ENCODE results near the gene ZMIZ1. TPM values are rescaled to one million over a fixed set of nuclear protein-coding genes. Genes with fewer than 3 reads are reported as not detected.

The ZMIZ1 gene
- total RNA-seq, 1 donor from 2014 or later: 84.7 TPM

DNA sequence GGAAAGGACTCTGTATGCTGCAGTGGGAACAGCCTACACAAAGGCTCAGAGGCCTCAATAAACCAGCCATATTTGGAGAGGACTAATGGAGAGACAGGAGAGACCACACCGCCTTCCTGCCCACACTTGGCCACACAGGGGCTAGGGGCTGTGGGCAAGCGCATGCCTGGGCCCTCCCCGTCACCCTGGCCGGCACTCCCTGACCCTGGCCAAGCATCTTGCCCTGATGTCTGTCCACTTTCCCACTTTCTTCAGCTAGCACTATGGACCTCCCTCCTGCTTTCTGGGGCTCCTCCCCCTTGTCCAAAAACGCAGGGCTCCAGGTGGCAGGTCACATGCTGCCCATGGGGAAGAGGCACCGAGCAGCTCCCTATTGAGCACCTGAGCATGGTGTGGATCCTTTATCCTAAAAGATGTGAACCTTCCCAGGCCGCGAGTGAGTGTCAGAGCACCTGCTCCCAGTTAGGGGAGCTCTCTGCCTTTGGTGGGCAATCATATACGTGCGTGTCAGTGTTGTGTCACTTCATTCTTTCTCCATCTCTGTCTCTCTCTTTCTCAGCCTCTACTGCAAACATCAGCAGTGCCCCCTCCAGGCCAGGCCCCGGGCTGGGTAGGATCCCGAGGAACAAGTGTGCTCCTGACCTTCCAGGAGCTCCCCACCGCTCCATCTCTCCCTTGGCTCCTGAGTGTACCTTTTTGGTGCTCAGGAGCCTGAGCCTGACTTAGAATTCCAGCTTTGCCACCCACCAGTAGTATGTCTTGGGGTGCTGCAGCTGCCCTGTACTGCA lies 74.0 kb downstream of the ZMIZ1 start:
- peaks cover 14% of the 10 kb centered on the region for H3K36me3 ChIP-seq
- H3K27ac ChIP-seq: peak overlapping the region; percentile 47
- DNase-seq (no peak), ATAC-seq (no peak)
- intact Hi-C loops (cut with DNase I): no loop called here
- no peak overlapping the region for H3K4me3 ChIP-seq
- H3K27me3 ChIP-seq: no peaks in the 10 kb centered on the region
- H3K9me3 ChIP-seq: no peaks in the 10 kb centered on the region
- TF ChIP-seq CTCF (IDR thresholded peaks at IDR 0.05): no peak
- H3K4me1 ChIP-seq: peaks cover 83% of the 10 kb centered on the region

DNA sequence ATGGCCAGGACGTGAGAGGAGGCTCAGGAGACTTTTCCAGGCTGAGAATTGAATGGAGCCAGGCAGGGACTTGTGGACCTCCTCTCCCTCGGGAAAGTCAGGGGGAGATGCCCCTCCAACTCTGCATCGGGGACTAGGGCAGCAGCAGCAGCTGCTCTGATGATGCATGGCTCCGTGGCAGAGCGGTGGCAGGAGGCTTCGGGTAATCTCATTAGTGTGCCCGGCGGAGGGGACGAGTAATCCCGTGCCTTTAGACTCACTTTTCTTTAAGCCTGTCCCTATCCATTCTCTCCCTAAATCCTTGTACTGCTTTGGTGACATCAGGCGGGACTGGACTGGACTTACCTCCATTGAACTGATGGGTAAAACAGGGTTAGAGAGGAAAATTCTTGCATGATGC lies 75.1 kb downstream of the ZMIZ1 start:
- Histone ChIP-seq H3K36me3 (peaks cover 14% of the 10 kb centered on the region), H3K9me3 (no peaks in the 10 kb centered on the region), H3K27ac (peak overlapping the region; percentile 92), H3K4me1 (peaks cover 83% of the 10 kb centered on the region), H3K27me3 (no peaks in the 10 kb centered on the region), H3K4me3 (no peak overlapping the region)
- no peak for ATAC-seq
- intact Hi-C loops (cut with DNase I): no loop called here
- DNase-seq: no peak
- TF ChIP-seq CTCF (IDR thresholded peaks at IDR 0.05): no peak

GRCh38 chr10:79144351-79145173 lies 75.8 kb downstream of the ZMIZ1 start:
- H3K27ac ChIP-seq: peak overlapping the region; percentile 92
- no peak overlapping the region for H3K4me3 ChIP-seq
- H3K4me1 ChIP-seq: peaks cover 83% of the 10 kb centered on the region
- DNase-seq (no peak), ATAC-seq (no peak)
- no peaks in the 10 kb centered on the region for H3K9me3 ChIP-seq
- TF ChIP-seq CTCF (IDR thresholded peaks at IDR 0.05): no peak
- peaks cover 14% of the 10 kb centered on the region for H3K36me3 ChIP-seq
- intact Hi-C loops (cut with DNase I): no loop called here
- H3K27me3 ChIP-seq: no peaks in the 10 kb centered on the region

DNA sequence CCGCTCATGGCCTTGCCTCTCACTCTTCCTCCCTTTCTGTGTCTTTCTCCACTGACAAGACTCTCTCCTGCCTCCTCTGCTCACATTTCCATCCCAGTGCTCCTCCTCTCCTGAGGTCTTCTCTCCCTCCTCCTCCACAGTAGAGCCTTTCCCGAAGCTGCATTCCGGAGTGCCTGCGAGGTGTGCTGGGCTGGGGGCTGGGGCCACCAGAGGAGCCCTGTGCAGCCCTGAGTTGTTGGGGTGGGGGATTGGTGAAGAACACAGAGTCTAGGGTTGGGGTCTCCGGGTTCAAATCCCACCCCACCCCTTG lies 76.4 kb downstream of the ZMIZ1 start:
- H3K36me3 ChIP-seq: peaks cover 11% of the 10 kb centered on the region
- H3K9me3 ChIP-seq: no peaks in the 10 kb centered on the region
- H3K4me1 ChIP-seq: peaks cover 83% of the 10 kb centered on the region
- H3K4me3 ChIP-seq: no peak overlapping the region
- intact Hi-C loops (cut with DNase I): no loop called here
- DNase-seq (no peak), ATAC-seq (no peak)
- H3K27me3 ChIP-seq: no peaks in the 10 kb centered on the region
- no peak for TF ChIP-seq CTCF (IDR thresholded peaks at IDR 0.05)
- peak overlapping the region; percentile 92 for H3K27ac ChIP-seq

- Histone ChIP-seq H3K4me3 (no peak overlapping the region), H3K27ac (peak overlapping the region; percentile 92), H3K36me3 (peaks cover 4% of the 10 kb centered on the region), H3K27me3 (no peaks in the 10 kb centered on the region), H3K9me3 (no peaks in the 10 kb centered on the region), H3K4me1 (peaks cover 88% of the 10 kb centered on the region)
- DNase-seq: no peak
- intact Hi-C loops (cut with DNase I): no loop called here
- ATAC-seq: no peak
- no peak for TF ChIP-seq CTCF (IDR thresholded peaks at IDR 0.05)
Observed at GRCh38 chr10:79145517-79146470, 77.0 kb downstream of the ZMIZ1 start.
